GM12801 (cell line): Measurements from ENCODE around the gene DYNC2H1.

Source experiments
- CTCF ChIP-seq: IDR thresholded peaks from one replicate; pipeline ENCODE4 v1.5.1; 2011; ENCODE audit warnings: control low read depth; ENCODE audit not compliant: insufficient read length; ENCODE audit errors: extremely low read depth

DYNC2H1 gene

GRCh38 chr11:103397369-103397768 is 288.1 kb downstream of the DYNC2H1 start:
- TF ChIP-seq CTCF = no peak

- no peak for TF ChIP-seq CTCF
These were observed 289.6 kb downstream of the DYNC2H1 start for GRCh38 chr11:103398829-103399228.

DNA sequence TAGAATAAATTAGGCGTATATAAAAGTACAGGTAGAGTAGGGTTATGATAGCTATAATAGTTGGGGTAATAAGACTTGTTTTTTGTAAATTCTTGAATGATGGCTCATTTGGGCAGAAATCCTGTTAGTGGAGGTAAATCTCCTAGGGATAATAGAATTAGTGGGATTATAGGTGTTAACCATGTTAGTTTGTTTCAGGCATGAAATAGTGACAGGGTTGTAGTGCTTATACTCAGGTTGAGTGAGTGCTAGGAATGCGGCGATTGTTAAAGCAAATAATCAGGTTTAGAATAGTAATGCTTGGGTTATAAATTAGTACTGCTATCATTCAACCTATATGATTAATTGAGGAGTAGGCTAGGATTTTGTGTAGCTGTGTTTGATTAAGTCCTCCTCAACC is 297.1 kb downstream of the DYNC2H1 start:
- TF ChIP-seq CTCF = no peak

DNA sequence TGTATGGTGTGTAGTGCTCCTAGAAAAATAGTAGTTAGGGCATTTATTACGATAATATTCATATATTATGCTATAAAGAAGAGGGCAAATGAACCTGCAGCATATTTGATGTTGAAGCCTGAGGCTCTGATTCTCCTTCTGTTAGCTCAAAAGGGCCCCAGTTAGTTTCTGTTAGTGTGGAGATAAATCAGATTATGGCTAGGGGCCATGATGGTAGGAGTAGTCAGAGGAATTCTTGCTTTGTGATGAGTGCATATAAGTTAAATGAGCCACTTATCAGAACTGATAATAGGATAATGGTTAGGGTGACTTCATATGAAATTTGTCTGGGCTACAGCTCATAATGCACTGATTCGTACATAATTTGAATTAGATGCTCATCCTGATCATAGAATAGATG is 298.4 kb downstream of the DYNC2H1 start:
- no peak for TF ChIP-seq CTCF

GRCh38 chr11:103413266-103413888 is 304.2 kb downstream of the DYNC2H1 start:
- TF ChIP-seq CTCF = no peak

DNA sequence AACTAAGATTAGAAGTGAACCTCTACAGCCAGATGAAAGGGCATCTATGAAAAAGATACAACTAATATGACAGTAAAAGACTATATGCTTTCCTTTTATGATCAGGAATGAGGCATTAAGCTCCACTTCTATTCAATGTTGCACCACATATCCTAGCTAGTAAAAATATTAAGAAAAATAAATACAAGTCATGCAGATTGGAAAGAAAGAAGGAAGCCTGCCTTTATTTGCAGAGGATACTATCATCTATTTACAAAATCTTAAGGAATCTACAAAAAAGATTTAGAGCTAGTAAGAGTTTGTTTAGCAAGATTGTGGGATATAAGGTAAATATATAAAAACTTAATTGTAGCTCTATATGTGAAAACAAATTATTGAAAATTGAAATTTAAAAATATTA is 308.8 kb downstream of the DYNC2H1 start:
- no peak for TF ChIP-seq CTCF

DNA sequence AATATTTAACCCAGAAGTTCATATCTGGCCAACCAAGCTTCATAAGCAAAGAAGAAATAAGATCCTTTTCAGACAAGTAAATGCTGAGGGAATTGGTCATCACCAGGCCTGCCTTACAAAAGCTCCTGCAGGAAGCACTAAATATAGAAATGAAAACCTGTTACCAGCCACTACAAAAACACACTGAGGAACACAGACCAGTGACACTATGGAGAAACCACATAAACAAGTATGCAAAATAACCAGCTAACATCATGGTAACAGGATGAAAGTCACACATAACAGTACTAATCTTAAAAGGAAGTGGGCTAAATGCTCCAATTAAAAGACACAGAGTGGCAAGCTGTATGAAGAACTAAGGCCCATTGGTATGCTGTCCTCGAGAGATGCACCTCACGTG is 311.4 kb downstream of the DYNC2H1 start:
- no peak for TF ChIP-seq CTCF
